ENCODE results near the gene BIN1. TPM values are rescaled to one million over a fixed set of nuclear protein-coding genes. Genes with fewer than 3 reads are reported as not detected.

Gene BIN1
- total and polyA plus RNA-seq, 2 donors (not counting 1 experiment from before 2014, with no cell fraction given) = 90.6 to 92.3 TPM

- peak overlapping the region; percentile 9 to 88 (median 77) for H3K4me3 ChIP-seq (ENCODE audit: control extremely low read depth in 1 of 5, extremely low read depth in 1 of 5, insufficient read depth in 1 of 5, low read depth in 2 of 5, low read length in 4 of 5)
- H3K9ac ChIP-seq (ENCODE audit: low read length) = peak overlapping the region; percentile 77
- Mint-ChIP-seq H3K9me3 (ENCODE audit: insufficient read depth) (no peaks in the 10 kb centered on the region), H3K27ac (peak overlapping the region; percentile 99), H3K27me3 (no peaks in the 10 kb centered on the region), H3K4me3 (peak overlapping the region; percentile 92), H3K4me1 (peaks cover 91% of the 10 kb centered on the region)
- POLR2A ChIA-PET = interaction anchor here (1.0 to 1.8 kb wide), 4 partner anchors 9 to 26 kb away, joined by 5 to 8 read pairs (median 6); partner anchors contain the start of gene BIN1
- H3K4me1 ChIP-seq (ENCODE audit: control insufficient read depth in 2 of 2, insufficient read depth in 2 of 2, low read length in 2 of 2) = peaks cover 69 to 93% of the 10 kb centered on the region in 2 donors
- peaks cover 39% of the 10 kb centered on the region for H4K20me1 ChIP-seq (ENCODE audit: control insufficient read depth, insufficient read depth, low read length, poor library complexity, severe bottlenecking)
- H2AFZ ChIP-seq (ENCODE audit: insufficient read depth, low read depth, low read length, poor library complexity, severe bottlenecking) = peak overlapping the region; percentile 66
- ATAC-seq (ENCODE audit: low read depth) (peak; percentile 59), DNase-seq (peak; percentile 82)
- peaks cover 0 to 13% of the 10 kb centered on the region in 2 experiments for H3K36me3 ChIP-seq (replicated peaks in 1 of 2; ENCODE audit: control extremely low read depth in 1 of 2, control insufficient read depth in 1 of 2, extremely low read depth in 1 of 2, insufficient read depth in 2 of 2, low read length in 1 of 2)
- WGBS (ENCODE audit: insufficient coverage) = 29% methylated on average over 18 of the region's 24 CpGs
- TF ChIP-seq, protein P1, sequence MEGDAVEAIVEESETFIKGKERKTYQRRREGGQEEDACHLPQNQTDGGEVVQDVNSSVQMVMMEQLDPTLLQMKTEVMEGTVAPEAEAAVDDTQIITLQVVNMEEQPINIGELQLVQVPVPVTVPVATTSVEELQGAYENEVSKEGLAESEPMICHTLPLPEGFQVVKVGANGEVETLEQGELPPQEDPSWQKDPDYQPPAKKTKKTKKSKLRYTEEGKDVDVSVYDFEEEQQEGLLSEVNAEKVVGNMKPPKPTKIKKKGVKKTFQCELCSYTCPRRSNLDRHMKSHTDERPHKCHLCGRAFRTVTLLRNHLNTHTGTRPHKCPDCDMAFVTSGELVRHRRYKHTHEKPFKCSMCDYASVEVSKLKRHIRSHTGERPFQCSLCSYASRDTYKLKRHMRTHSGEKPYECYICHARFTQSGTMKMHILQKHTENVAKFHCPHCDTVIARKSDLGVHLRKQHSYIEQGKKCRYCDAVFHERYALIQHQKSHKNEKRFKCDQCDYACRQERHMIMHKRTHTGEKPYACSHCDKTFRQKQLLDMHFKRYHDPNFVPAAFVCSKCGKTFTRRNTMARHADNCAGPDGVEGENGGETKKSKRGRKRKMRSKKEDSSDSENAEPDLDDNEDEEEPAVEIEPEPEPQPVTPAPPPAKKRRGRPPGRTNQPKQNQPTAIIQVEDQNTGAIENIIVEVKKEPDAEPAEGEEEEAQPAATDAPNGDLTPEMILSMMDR (IDR thresholded peaks at IDR 0.05) = no peak
- no peak for TF ChIP-seq EZH2 (IDR thresholded peaks at IDR 0.05; ENCODE audit: borderline replicate concordance, insufficient read depth, low read depth, low read length, poor library complexity, severe bottlenecking)
- intact Hi-C loops (cut with micrococcal nuclease) = loop anchor here (1.0 to 10.0 kb wide), 7 partner anchors 13 to 944 kb away; partner anchors contain the start of genes BIN1, ERCC3, MAP3K2 and SAP130
- peak overlapping the region; percentile 96 to 98 for H3K27ac ChIP-seq (ENCODE audit: low read length in 2 of 2)
- H3K9me3 ChIP-seq (ENCODE audit: control extremely low read depth in 1 of 3, control insufficient read depth in 2 of 3, insufficient read depth in 1 of 3, low read length in 2 of 3) = no peaks in the 10 kb centered on the region
- no peaks in the 10 kb centered on the region for H3K27me3 ChIP-seq (replicated peaks in 1 of 4; ENCODE audit: control extremely low read depth in 1 of 4, control insufficient read depth in 3 of 4, insufficient read depth in 4 of 4, low read length in 3 of 4)
- CTCF ChIA-PET = interaction anchor here (0.7 to 5.5 kb wide), 7 partner anchors 12 to 510 kb away, joined by 3 to 42 read pairs (median 4); partner anchors contain the start of gene BIN1
- H3K79me2 ChIP-seq (ENCODE audit: control insufficient read depth, insufficient read depth, low read length) = peaks cover 77% of the 10 kb centered on the region
- H3K4me2 ChIP-seq (replicated peaks; ENCODE audit: low read depth, low read length, poor library complexity, severe bottlenecking) = peak overlapping the region; percentile 90
These were observed 25.8 kb downstream of the BIN1 start for GRCh38 chr2:127080938-127081755.
